Measurements from ENCODE around the gene KCTD10.
"Not testable (repeated sequence)": the region's sequence is repeated elsewhere in the genome, so short reads cannot be mapped to it uniquely, and the experiment has no call there.

KCTD10 gene

GRCh38 chr12:109448707-109449390 is 28.3 kb downstream of the KCTD10 start:
- DNase-seq (ENCODE audit: low read depth) = no peak

GRCh38 chr12:109448272-109448671 is 28.8 kb downstream of the KCTD10 start:
- DNase-seq (ENCODE audit: low read depth) = no peak

- DNase-seq (ENCODE audit: low read depth) = no peak
These were observed 29.6 kb downstream of the KCTD10 start for GRCh38 chr12:109447482-109447881.

GRCh38 chr12:109446869-109447268 is 30.2 kb downstream of the KCTD10 start:
- no peak for DNase-seq (ENCODE audit: low read depth)

GRCh38 chr12:109445191-109445609 is 31.9 kb downstream of the KCTD10 start:
- peak; percentile 40 for DNase-seq (ENCODE audit: low read depth)

GRCh38 chr12:109444259-109444658 is 32.8 kb downstream of the KCTD10 start:
- no peak for DNase-seq (ENCODE audit: low read depth)

GRCh38 chr12:109443794-109444193 is 33.3 kb downstream of the KCTD10 start:
- no peak for DNase-seq (ENCODE audit: low read depth)

- no peak for DNase-seq (ENCODE audit: low read depth)
These were observed 36.1 kb downstream of the KCTD10 start for GRCh38 chr12:109440851-109441490.

GRCh38 chr12:109439951-109440350 is 37.1 kb downstream of the KCTD10 start:
- DNase-seq (ENCODE audit: low read depth) = not testable (repeated sequence)

- no peak for DNase-seq (ENCODE audit: low read depth)
These were observed 37.9 kb downstream of the KCTD10 start for GRCh38 chr12:109439181-109439580.

- no peak for DNase-seq (ENCODE audit: low read depth)
These were observed 40.9 kb downstream of the KCTD10 start for GRCh38 chr12:109436188-109436560.

GRCh38 chr12:109435428-109436187 is 41.5 kb downstream of the KCTD10 start:
- DNase-seq (ENCODE audit: low read depth) = no peak

- DNase-seq (ENCODE audit: low read depth) = no peak
These were observed 42.5 kb downstream of the KCTD10 start for GRCh38 chr12:109434582-109434981.

- no peak for DNase-seq (ENCODE audit: low read depth)
These were observed 43.5 kb downstream of the KCTD10 start for GRCh38 chr12:109433618-109434017.

GRCh38 chr12:109432842-109433304 is 44.2 kb downstream of the KCTD10 start:
- peak; percentile 48 for DNase-seq (ENCODE audit: low read depth)

GRCh38 chr12:109432431-109432830 is 44.7 kb downstream of the KCTD10 start:
- no peak for DNase-seq (ENCODE audit: low read depth)

- DNase-seq (ENCODE audit: low read depth) = no peak
These were observed 46.9 kb downstream of the KCTD10 start for GRCh38 chr12:109430244-109430643.

GRCh38 chr12:109428804-109429203 is 48.3 kb downstream of the KCTD10 start:
- not testable (repeated sequence) for DNase-seq (ENCODE audit: low read depth)

- DNase-seq (ENCODE audit: low read depth) = peak; percentile 59
These were observed 49.0 kb downstream of the KCTD10 start for GRCh38 chr12:109428037-109428629.

- no peak for DNase-seq (ENCODE audit: low read depth)
These were observed 53.7 kb downstream of the KCTD10 start for GRCh38 chr12:109423392-109423791.

- no peak for DNase-seq (ENCODE audit: low read depth)
These were observed 54.8 kb downstream of the KCTD10 start for GRCh38 chr12:109422251-109422650.

GRCh38 chr12:109421355-109422087 is 55.6 kb downstream of the KCTD10 start:
- no peak for DNase-seq (ENCODE audit: low read depth)

All from stromal cell of bone marrow (primary cell).